Measurements from ENCODE around the gene CPLX4.

DNA sequence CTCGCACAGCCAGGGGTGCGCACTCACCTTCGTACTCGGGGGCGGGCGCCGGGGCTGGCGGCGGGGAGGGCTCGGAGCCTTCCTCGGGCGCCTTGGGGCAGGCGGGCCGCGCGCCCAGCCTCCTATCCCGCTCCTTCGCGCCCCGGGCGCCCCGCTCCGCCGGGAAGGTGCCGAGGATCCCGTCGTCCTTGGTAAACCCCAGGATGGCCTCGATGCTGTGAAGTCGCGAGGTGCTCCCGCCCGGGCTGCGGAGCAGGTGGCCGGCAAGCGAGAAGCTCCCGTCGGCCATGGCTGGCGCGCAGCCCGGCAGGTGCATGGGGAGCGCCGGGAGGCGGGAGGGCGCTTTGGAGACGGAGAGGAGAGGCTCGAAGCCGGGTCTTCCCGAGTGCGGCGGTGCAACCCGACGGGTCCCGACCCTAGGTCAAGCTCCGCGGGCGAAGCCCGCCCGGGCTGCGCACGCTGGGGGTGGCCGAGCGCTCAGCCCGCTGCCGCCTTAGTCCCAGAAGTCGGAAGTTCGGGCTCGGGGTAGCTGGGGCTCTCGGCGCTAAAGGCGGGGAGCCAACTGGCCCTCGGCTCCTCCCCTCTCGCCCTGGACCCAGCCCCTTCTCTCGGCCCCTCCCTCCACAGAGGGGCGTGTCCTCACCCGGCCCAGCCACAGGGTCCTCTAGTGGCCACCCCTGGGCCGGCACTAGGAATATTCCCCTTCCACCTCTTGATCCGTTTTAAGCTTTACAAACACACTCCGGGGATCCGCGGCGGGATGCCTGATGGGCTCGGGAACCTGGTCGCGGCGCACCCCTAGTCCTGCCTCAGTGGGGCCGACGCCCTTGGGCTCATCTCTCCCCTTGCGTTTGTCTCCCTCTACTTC, 45.3 kb downstream of the CPLX4 start, which contains the start of gene RAX:
- TF ChIP-seq EZH2phosphoT487 (IDR thresholded peaks at IDR 0.05; ENCODE audit: insufficient read depth, low read depth) (no peak), EZH2 (IDR thresholded peaks at IDR 0.05; ENCODE audit: insufficient read depth, poor library complexity, severe bottlenecking) (peak; percentile 85)
